ENCODE data around the gene ATG10. TPM values are rescaled to one million over a fixed set of nuclear protein-coding genes. Genes with fewer than 3 reads are reported as not detected.

Gene ATG10
- total RNA-seq, 1 donor from 2014 or later = 4.3 TPM

- no peaks in the 10 kb centered on the region for H4K20me1 ChIP-seq (ENCODE audit: insufficient read depth, low read length)
- no peak for DNase-seq (ENCODE audit: low read depth)
- no peaks in the 10 kb centered on the region for H3K27me3 ChIP-seq (ENCODE audit: insufficient read depth, low read length)
- Mint-ChIP-seq H3K4me1 (ENCODE audit: low read depth, unreplicated experiment) (peaks cover 13% of the 10 kb centered on the region), H3K36me3 (ENCODE audit: low read depth, unreplicated experiment) (peaks cover 8% of the 10 kb centered on the region), H3K9me3 (ENCODE audit: unreplicated experiment) (peaks cover 4% of the 10 kb centered on the region), H3K27me3 (ENCODE audit: low read depth, unreplicated experiment) (no peaks in the 10 kb centered on the region), H3K27ac (ENCODE audit: unreplicated experiment) (no peak overlapping the region), H3K4me3 (ENCODE audit: unreplicated experiment) (no peak overlapping the region)
- H3K4me3 ChIP-seq (ENCODE audit: insufficient read depth, low read depth, low read length) = no peak overlapping the region
- no peaks in the 10 kb centered on the region for H3K79me2 ChIP-seq (ENCODE audit: insufficient read depth, low read length)
- H3K9me3 ChIP-seq (ENCODE audit: insufficient read depth, low read depth, low read length) = no peaks in the 10 kb centered on the region
- H3K27ac ChIP-seq (ENCODE audit: low read depth, low read length) = no peak overlapping the region
- TF ChIP-seq EZH2 (IDR thresholded peaks at IDR 0.05; ENCODE audit: insufficient read depth, low read length) (no peak), CTCF (IDR thresholded peaks at IDR 0.05; ENCODE audit: insufficient read depth, low read depth, low read length) (no peak)
- H3K36me3 ChIP-seq (ENCODE audit: insufficient read depth, low read length) = no peaks in the 10 kb centered on the region
- H3K9ac ChIP-seq (ENCODE audit: low read length) = no peak overlapping the region
- no peak for FAIRE-seq
- no peaks in the 10 kb centered on the region for H3K4me1 ChIP-seq (ENCODE audit: insufficient read depth, low read length)
- no peak overlapping the region for H2AFZ ChIP-seq (ENCODE audit: low read depth, low read length)
- H3K4me2 ChIP-seq (ENCODE audit: low read length) = no peak overlapping the region
Measured at GRCh38 chr5:82019342-82020138, 47.7 kb downstream of the ATG10 start.

GRCh38 chr5:82022499-82022898 is 50.7 kb downstream of the ATG10 start:
- H3K4me2 ChIP-seq (ENCODE audit: low read length) = no peak overlapping the region
- H3K27ac Mint-ChIP-seq (ENCODE audit: unreplicated experiment) = no peak overlapping the region
- no peaks in the 10 kb centered on the region for H3K79me2 ChIP-seq (ENCODE audit: insufficient read depth, low read length)
- H3K36me3 Mint-ChIP-seq (ENCODE audit: low read depth, unreplicated experiment) = no peaks in the 10 kb centered on the region
- no peaks in the 10 kb centered on the region for H3K4me1 ChIP-seq (ENCODE audit: insufficient read depth, low read length)
- no peaks in the 10 kb centered on the region for H3K9me3 Mint-ChIP-seq (ENCODE audit: unreplicated experiment)
- H3K27me3 Mint-ChIP-seq (ENCODE audit: low read depth, unreplicated experiment) = no peaks in the 10 kb centered on the region
- FAIRE-seq (no peak), DNase-seq (ENCODE audit: low read depth) (no peak)
- H3K9ac ChIP-seq (ENCODE audit: low read length) = no peak overlapping the region
- TF ChIP-seq CTCF (IDR thresholded peaks at IDR 0.05; ENCODE audit: insufficient read depth, low read depth, low read length) (no peak), EZH2 (IDR thresholded peaks at IDR 0.05; ENCODE audit: insufficient read depth, low read length) (no peak)
- no peak overlapping the region for H3K27ac ChIP-seq (ENCODE audit: low read depth, low read length)
- H3K36me3 ChIP-seq (ENCODE audit: insufficient read depth, low read length) = no peaks in the 10 kb centered on the region
- peaks cover 13% of the 10 kb centered on the region for H3K4me1 Mint-ChIP-seq (ENCODE audit: low read depth, unreplicated experiment)
- H3K27me3 ChIP-seq (ENCODE audit: insufficient read depth, low read length) = no peaks in the 10 kb centered on the region
- no peak overlapping the region for H2AFZ ChIP-seq (ENCODE audit: low read depth, low read length)
- H4K20me1 ChIP-seq (ENCODE audit: insufficient read depth, low read length) = no peaks in the 10 kb centered on the region
- H3K4me3 ChIP-seq (ENCODE audit: insufficient read depth, low read depth, low read length) = no peak overlapping the region
- no peak overlapping the region for H3K4me3 Mint-ChIP-seq (ENCODE audit: unreplicated experiment)
- no peaks in the 10 kb centered on the region for H3K9me3 ChIP-seq (ENCODE audit: insufficient read depth, low read depth, low read length)

GRCh38 chr5:82023644-82024043 is 51.8 kb downstream of the ATG10 start:
- TF ChIP-seq CTCF (IDR thresholded peaks at IDR 0.05; ENCODE audit: insufficient read depth, low read depth, low read length) (no peak), EZH2 (IDR thresholded peaks at IDR 0.05; ENCODE audit: insufficient read depth, low read length) (no peak)
- Mint-ChIP-seq H3K4me3 (ENCODE audit: unreplicated experiment) (no peak overlapping the region), H3K36me3 (ENCODE audit: low read depth, unreplicated experiment) (no peaks in the 10 kb centered on the region), H3K27ac (ENCODE audit: unreplicated experiment) (no peak overlapping the region), H3K4me1 (ENCODE audit: low read depth, unreplicated experiment) (peaks cover 8% of the 10 kb centered on the region), H3K27me3 (ENCODE audit: low read depth, unreplicated experiment) (no peaks in the 10 kb centered on the region), H3K9me3 (ENCODE audit: unreplicated experiment) (no peaks in the 10 kb centered on the region)
- no peak overlapping the region for H3K4me3 ChIP-seq (ENCODE audit: insufficient read depth, low read depth, low read length)
- no peak overlapping the region for H3K4me2 ChIP-seq (ENCODE audit: low read length)
- no peaks in the 10 kb centered on the region for H3K9me3 ChIP-seq (ENCODE audit: insufficient read depth, low read depth, low read length)
- H3K27ac ChIP-seq (ENCODE audit: low read depth, low read length) = no peak overlapping the region
- H3K4me1 ChIP-seq (ENCODE audit: insufficient read depth, low read length) = no peaks in the 10 kb centered on the region
- H4K20me1 ChIP-seq (ENCODE audit: insufficient read depth, low read length) = no peaks in the 10 kb centered on the region
- no peak overlapping the region for H3K9ac ChIP-seq (ENCODE audit: low read length)
- H3K36me3 ChIP-seq (ENCODE audit: insufficient read depth, low read length) = no peaks in the 10 kb centered on the region
- FAIRE-seq (no peak), DNase-seq (ENCODE audit: low read depth) (no peak)
- H2AFZ ChIP-seq (ENCODE audit: low read depth, low read length) = no peak overlapping the region
- no peaks in the 10 kb centered on the region for H3K27me3 ChIP-seq (ENCODE audit: insufficient read depth, low read length)
- no peaks in the 10 kb centered on the region for H3K79me2 ChIP-seq (ENCODE audit: insufficient read depth, low read length)

All from astrocyte (in vitro differentiated cells and primary cell).